ENCODE data around the gene MBD3L2. TPM values are rescaled to one million over a fixed set of nuclear protein-coding genes. Genes with fewer than 3 reads are reported as not detected.

MBD3L2 gene
- not detected in 5 replicates for total RNA-seq (2022; extraction: Qiagen RNA extraction)

DNA sequence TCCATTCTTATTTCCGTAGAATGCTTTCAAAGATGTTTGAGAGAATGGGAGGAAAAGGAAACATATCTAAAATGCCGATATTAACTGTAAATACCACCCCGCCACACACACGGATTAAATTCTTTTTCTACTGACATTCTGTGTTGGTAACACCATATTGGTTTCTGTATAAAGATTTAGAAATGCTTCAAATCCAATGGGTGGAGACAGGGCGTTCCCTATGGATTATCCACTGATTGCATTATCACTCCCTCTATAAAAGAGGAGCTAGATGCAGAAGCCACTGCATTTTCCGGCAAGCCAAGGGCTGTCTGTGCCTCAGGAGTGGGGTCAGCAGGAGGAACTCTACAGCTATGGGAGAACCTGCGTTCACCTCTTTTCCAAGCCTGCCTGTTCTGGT, at the start of gene MBD3L2:
Gene MBD3L2, plus strand, starts transcription at position 301 of the 400 bp plus-strand sequence. Its CDS starts 53 bp downstream, at position 354.

DNA sequence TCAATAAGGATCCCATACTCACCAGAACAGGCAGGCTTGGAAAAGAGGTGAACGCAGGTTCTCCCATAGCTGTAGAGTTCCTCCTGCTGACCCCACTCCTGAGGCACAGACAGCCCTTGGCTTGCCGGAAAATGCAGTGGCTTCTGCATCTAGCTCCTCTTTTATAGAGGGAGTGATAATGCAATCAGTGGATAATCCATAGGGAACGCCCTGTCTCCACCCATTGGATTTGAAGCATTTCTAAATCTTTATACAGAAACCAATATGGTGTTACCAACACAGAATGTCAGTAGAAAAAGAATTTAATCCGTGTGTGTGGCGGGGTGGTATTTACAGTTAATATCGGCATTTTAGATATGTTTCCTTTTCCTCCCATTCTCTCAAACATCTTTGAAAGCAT, 27.8 kb upstream of the MBD3L2 start, which contains the start of gene MBD3L2B:
Gene MBD3L2B, minus strand, starts transcription at position 101 of the 400 bp plus-strand sequence. Its CDS starts 34 bp downstream, at position 67.

DNA sequence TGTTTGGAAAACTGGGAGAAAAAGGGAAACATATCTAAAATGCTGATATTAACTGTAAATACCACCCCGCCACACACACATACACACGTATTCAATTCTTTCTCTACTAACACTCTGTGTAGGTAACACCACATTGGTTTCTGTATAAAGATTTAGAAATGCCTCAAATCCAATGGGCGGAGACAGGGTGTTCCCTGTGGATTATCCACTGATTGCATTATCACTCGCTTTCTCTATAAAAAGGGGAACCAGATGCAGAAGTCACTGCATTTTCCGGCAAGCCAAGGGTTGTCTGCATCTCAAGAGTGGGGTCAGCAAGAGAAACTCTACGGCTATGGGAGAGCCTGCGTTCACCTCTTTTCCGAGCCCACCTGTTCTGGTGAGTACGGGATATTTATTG, 18.8 kb upstream of the MBD3L2 start, which contains the start of gene MBD3L5:
Gene MBD3L5, plus strand, starts transcription at position 301 of the 400 bp plus-strand sequence. Its CDS starts 34 bp downstream, at position 335.

DNA sequence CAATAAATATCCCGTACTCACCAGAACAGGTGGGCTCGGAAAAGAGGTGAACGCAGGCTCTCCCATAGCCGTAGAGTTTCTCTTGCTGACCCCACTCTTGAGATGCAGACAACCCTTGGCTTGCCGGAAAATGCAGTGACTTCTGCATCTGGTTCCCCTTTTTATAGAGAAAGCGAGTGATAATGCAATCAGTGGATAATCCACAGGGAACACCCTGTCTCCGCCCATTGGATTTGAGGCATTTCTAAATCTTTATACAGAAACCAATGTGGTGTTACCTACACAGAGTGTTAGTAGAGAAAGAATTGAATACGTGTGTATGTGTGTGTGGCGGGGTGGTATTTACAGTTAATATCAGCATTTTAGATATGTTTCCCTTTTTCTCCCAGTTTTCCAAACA, 9.0 kb upstream of the MBD3L2 start, which contains the start of gene MBD3L4:
Gene MBD3L4, minus strand, starts transcription at position 101 of the 400 bp plus-strand sequence. Its CDS starts 35 bp downstream, at position 66.

DNA sequence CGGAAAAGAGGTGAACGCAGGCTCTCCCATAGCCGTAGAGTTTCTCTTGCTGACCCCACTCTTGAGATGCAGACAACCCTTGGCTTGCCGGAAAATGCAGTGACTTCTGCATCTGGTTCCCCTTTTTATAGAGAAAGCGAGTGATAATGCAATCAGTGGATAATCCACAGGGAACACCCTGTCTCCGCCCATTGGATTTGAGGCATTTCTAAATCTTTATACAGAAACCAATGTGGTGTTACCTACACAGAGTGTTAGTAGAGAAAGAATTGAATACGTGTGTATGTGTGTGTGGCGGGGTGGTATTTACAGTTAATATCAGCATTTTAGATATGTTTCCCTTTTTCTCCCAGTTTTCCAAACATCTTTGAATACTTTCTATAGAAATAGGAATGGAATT, 9.5 kb downstream of the MBD3L2 start, which contains the start of gene MBD3L3:
Gene MBD3L3, minus strand, starts transcription at position 101 of the 400 bp plus-strand sequence. Its CDS starts 71 bp downstream, at position 30.

DNA sequence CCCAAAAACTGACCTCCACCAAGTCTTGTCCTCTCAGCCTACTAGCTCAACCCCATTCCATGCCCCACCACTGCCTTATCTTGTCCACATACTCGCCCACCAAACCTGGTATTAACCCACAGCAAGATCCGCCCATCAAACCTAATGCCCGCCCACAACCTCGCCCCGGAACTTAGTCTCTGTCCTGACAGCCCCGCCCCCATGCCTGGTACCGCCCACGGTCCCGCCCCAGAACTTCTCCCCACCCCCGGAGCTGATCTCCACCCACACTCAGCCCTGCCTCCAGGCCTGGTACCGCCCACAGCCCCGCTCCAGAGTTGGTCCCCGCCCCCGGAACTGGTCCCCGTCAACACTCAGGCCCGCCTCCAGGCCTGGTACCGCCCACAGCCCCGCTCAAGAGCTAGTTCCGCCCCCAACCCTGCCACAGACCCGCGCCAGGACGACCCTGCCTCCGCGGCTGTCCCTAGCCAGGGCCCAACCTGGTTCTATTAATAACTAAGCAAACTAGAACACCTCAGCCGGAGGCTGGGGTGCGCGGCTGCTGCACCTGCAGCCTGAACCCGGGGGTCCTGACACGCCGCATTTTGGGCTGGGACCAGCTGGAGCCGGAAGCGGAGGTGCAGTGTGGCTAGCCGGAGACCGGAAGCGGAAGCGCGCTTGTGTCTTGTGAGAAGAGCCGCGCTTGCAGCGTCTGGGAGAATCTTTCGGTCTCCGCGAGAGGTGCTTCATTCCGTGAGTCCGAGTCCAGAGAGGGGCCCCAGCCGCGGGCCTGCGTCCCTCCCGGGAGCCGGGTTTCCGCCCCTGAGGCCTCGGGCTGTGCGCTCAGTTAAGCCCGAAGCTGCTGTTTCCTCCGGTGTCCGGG, 20.2 kb downstream of the MBD3L2 start, which contains the start of gene ZNF557:
Gene ZNF557, plus strand, starts transcription at position 662 of the 862 bp plus-strand sequence. CDS start 5,372 bp downstream, outside the sequence.

Other genes starting within 250 kb of the MBD3L2 start
- gene ADGRE1, start 161.7 kb upstream of the MBD3L2 start, total RNA-seq (2022; extraction: Qiagen RNA extraction) = 4.3 to 5.6 TPM (median 4.7 TPM) in 5 replicates
- not detected in 5 replicates for gene MBD3L2B, start 27.9 kb upstream of the MBD3L2 start, total RNA-seq (2022; extraction: Qiagen RNA extraction)
- gene MBD3L5, start 18.7 kb upstream of the MBD3L2 start, total RNA-seq (2022; extraction: Qiagen RNA extraction) = not detected in 5 replicates
- gene MBD3L4, start 9.1 kb upstream of the MBD3L2 start, total RNA-seq (2022; extraction: Qiagen RNA extraction) = not detected in 5 replicates
- gene MBD3L3, start 9.4 kb downstream of the MBD3L2 start, total RNA-seq (2022; extraction: Qiagen RNA extraction) = not detected in 5 replicates
- gene ZNF557, start 20.4 kb downstream of the MBD3L2 start, total RNA-seq (2022; extraction: Qiagen RNA extraction) = 2.4 to 2.9 TPM (median 2.8 TPM) in 5 replicates
- gene INSR, start 245.1 kb downstream of the MBD3L2 start, total RNA-seq (2022; extraction: Qiagen RNA extraction) = 2.3 to 4.1 TPM (median 3.5 TPM) in 5 replicates